KMS-11 (cell line): ENCODE results near the gene PLXNA4.

Source experiments
- H2AFZ ChIP-seq: fragments of 200-600 bp; sonication (generic); 2 replicates; pipeline ENCODE4 v1.6.1; 2016; ENCODE audit warnings: antibody characterized with exemption, mixed run types, low read depth
- H3K27ac ChIP-seq: fragments of 200-600 bp; sonication (generic); 2 replicates; pipeline ENCODE4 v1.6.1; 2016; ENCODE audit warnings: mild to moderate bottlenecking, mixed run types
- H3K27me3 ChIP-seq: fragments of 200-600 bp; sonication (generic); 2 replicates; pipeline ENCODE4 v1.6.1; 2017; ENCODE audit warnings: mild to moderate bottlenecking, low read depth, mixed run types, moderate library complexity; ENCODE audit not compliant: insufficient read depth
- H3K36me3 ChIP-seq: fragments of 200-600 bp; sonication (generic); 2 replicates; pipeline ENCODE4 v1.6.1; 2017; ENCODE audit warnings: mild to moderate bottlenecking, mixed run types; ENCODE audit not compliant: insufficient read depth
- H3K4me1 ChIP-seq: fragments of 200-600 bp; sonication (generic); 2 replicates; pipeline ENCODE4 v1.6.1; 2016; ENCODE audit warnings: mild to moderate bottlenecking, low read depth, mixed run types; ENCODE audit not compliant: poor library complexity, severe bottlenecking
- H3K4me2 ChIP-seq: fragments of 200-600 bp; sonication (generic); 2 replicates; pipeline ENCODE4 v1.7.0; 2016; ENCODE audit warnings: mild to moderate bottlenecking, mixed run types
- H3K4me3 ChIP-seq: fragments of 200-600 bp; sonication (generic); IDR thresholded peaks from 2 replicates; pipeline ENCODE4 v1.6.1; 2017; ENCODE audit warnings: low read depth, low read length, mixed read lengths; ENCODE audit not compliant: insufficient read depth
- H3K79me2 ChIP-seq: fragments of 200-600 bp; sonication (generic); 2 replicates; pipeline ENCODE4 v1.6.1; 2016; ENCODE audit warnings: low read depth, mixed run types; ENCODE audit not compliant: insufficient read depth
- H3K9ac ChIP-seq: fragments of 200-600 bp; sonication (generic); 2 replicates; pipeline ENCODE4 v1.6.1; 2016; ENCODE audit warnings: mild to moderate bottlenecking, mixed run types
- H4K20me1 ChIP-seq: fragments of 200-600 bp; sonication (generic); 2 replicates; pipeline ENCODE4 v1.6.1; 2016; ENCODE audit warnings: mild to moderate bottlenecking, mixed run types; ENCODE audit not compliant: insufficient read depth
- CTCF ChIP-seq: fragments of 200-600 bp; sonication (generic); conservative IDR thresholded peaks from 2 replicates; pipeline ENCODE4 v1.6.1; 2017; ENCODE audit warnings: low read depth, mild to moderate bottlenecking, antibody characterized with exemption, low read length, moderate library complexity, mixed read lengths

The PLXNA4 gene

GRCh38 chr7:132489776-132490237 is 86.5 kb downstream of the PLXNA4 start:
- Histone ChIP-seq H2AFZ (no peak overlapping the region), H3K79me2 (no peaks in the 10 kb centered on the region), H4K20me1 (no peaks in the 10 kb centered on the region), H3K9ac (no peak overlapping the region), H3K27ac (no peak overlapping the region), H3K4me2 (no peak overlapping the region), H3K27me3 (no peaks in the 10 kb centered on the region), H3K4me1 (no peaks in the 10 kb centered on the region), H3K4me3 (no peak overlapping the region), H3K36me3 (no peaks in the 10 kb centered on the region)
- no peak for TF ChIP-seq CTCF

- Histone ChIP-seq H3K4me2 (no peak overlapping the region), H3K27ac (no peak overlapping the region), H2AFZ (no peak overlapping the region), H4K20me1 (no peaks in the 10 kb centered on the region), H3K79me2 (no peaks in the 10 kb centered on the region), H3K27me3 (no peaks in the 10 kb centered on the region), H3K4me3 (no peak overlapping the region), H3K36me3 (no peaks in the 10 kb centered on the region), H3K4me1 (no peaks in the 10 kb centered on the region), H3K9ac (no peak overlapping the region)
- no peak for TF ChIP-seq CTCF
These were observed 87.5 kb downstream of the PLXNA4 start for GRCh38 chr7:132488634-132489302.

GRCh38 chr7:132486274-132486610 is 90.0 kb downstream of the PLXNA4 start:
- H3K27ac ChIP-seq, result no peak overlapping the region
- H3K9ac ChIP-seq, result no peak overlapping the region
- TF ChIP-seq CTCF, result no peak
- no peak overlapping the region for H3K4me2 ChIP-seq
- H3K4me1 ChIP-seq, result no peaks in the 10 kb centered on the region
- no peaks in the 10 kb centered on the region for H4K20me1 ChIP-seq
- H3K36me3 ChIP-seq, result no peaks in the 10 kb centered on the region
- no peaks in the 10 kb centered on the region for H3K27me3 ChIP-seq
- H3K79me2 ChIP-seq, result no peaks in the 10 kb centered on the region
- H2AFZ ChIP-seq, result no peak overlapping the region
- no peak overlapping the region for H3K4me3 ChIP-seq

- H3K27me3 ChIP-seq, result no peaks in the 10 kb centered on the region
- H3K9ac ChIP-seq, result no peak overlapping the region
- no peak for TF ChIP-seq CTCF
- H3K4me2 ChIP-seq, result no peak overlapping the region
- H4K20me1 ChIP-seq, result no peaks in the 10 kb centered on the region
- H3K4me1 ChIP-seq, result no peaks in the 10 kb centered on the region
- H3K27ac ChIP-seq, result no peak overlapping the region
- H3K36me3 ChIP-seq, result no peaks in the 10 kb centered on the region
- no peak overlapping the region for H2AFZ ChIP-seq
- H3K4me3 ChIP-seq, result no peak overlapping the region
- H3K79me2 ChIP-seq, result no peaks in the 10 kb centered on the region
These were observed 90.5 kb downstream of the PLXNA4 start for GRCh38 chr7:132485600-132486273.
